Stimulated activated CD8-positive, alpha-beta memory T cell treated with anti-CD3 and anti-CD28 coated beads, Interleukin-7, amount 100 ng/mL, for 1 hour (primary cell): ENCODE data around the gene MRPL54.
"Not testable (repeated sequence)": the region's sequence is repeated elsewhere in the genome, so short reads cannot be mapped to it uniquely, and the experiment has no call there.

Source experiments
- DNase-seq, 2 donors: peaks; one replicate each; pipeline ENCODE4 v3.0.0-alpha.2; 2020; ENCODE audit warnings: low read depth in 2 of 2

Gene MRPL54

GRCh38 chr19:3740431-3740830, 22.1 kb upstream of the MRPL54 start:
- no peak for DNase-seq

- no peak for DNase-seq
Measured at GRCh38 chr19:3743486-3743885, 19.0 kb upstream of the MRPL54 start.

- no peak for DNase-seq
Measured at GRCh38 chr19:3745363-3746045, 17.0 kb upstream of the MRPL54 start.

- DNase-seq: no peak
Measured at GRCh38 chr19:3746371-3747056, 16.0 kb upstream of the MRPL54 start.

- DNase-seq: no peak
Measured at GRCh38 chr19:3748965-3749364, 13.5 kb upstream of the MRPL54 start.

GRCh38 chr19:3750211-3750610, 12.3 kb upstream of the MRPL54 start:
- no peak for DNase-seq

- DNase-seq: no peak
Measured at GRCh38 chr19:3751236-3751635, 11.2 kb upstream of the MRPL54 start.

GRCh38 chr19:3752492-3752891, 10.0 kb upstream of the MRPL54 start:
- no peak for DNase-seq

- DNase-seq: no peak
Measured at GRCh38 chr19:3753631-3754410, 8.7 kb upstream of the MRPL54 start.

GRCh38 chr19:3757705-3758104, 4.8 kb upstream of the MRPL54 start:
- DNase-seq: not testable (repeated sequence)

GRCh38 chr19:3758297-3758696, 4.2 kb upstream of the MRPL54 start:
- not testable (repeated sequence) for DNase-seq

- no peak for DNase-seq
Measured at GRCh38 chr19:3759482-3760254, 2.8 kb upstream of the MRPL54 start.

GRCh38 chr19:3760871-3761361, 1.6 kb upstream of the MRPL54 start:
- no peak for DNase-seq

- DNase-seq: peak; percentile 86 to 93
Measured at GRCh38 chr19:3761382-3762129, 926 bp upstream of the MRPL54 start, which contains the start of gene APBA3. TSS of gene APBA3 (minus strand) at chr19:3761692. CDS start at chr19:3760264, 1,428 bp downstream.

- no peak for DNase-seq
Measured at GRCh38 chr19:3762130-3762473, 380 bp upstream of the MRPL54 start.

- no peak for DNase-seq
Measured at GRCh38 chr19:3765121-3765520, 2.6 kb downstream of the MRPL54 start.

GRCh38 chr19:3765757-3766156, 3.3 kb downstream of the MRPL54 start:
- not testable (repeated sequence) for DNase-seq

GRCh38 chr19:3766520-3766919, 4.0 kb downstream of the MRPL54 start:
- no peak for DNase-seq

GRCh38 chr19:3767050-3767449, 4.6 kb downstream of the MRPL54 start:
- DNase-seq: no peak

- no peak for DNase-seq
Measured at GRCh38 chr19:3768015-3768747, 5.7 kb downstream of the MRPL54 start.
